Activated CD8-positive, alpha-beta T cell treated with anti-CD3 and anti-CD28 coated beads for 36 hours (primary cell): ENCODE measurements around the gene TRIP13. TPM values are rescaled to one million over a fixed set of nuclear protein-coding genes. Genes with fewer than 3 reads are reported as not detected.
A peak's percentile ranks its signal among the peaks of the same experiment; 100 is the strongest.

Experiments
- ATAC-seq: fragments of 200-7000 bp; cut with Tn5 transposase; one replicate; pipeline ENCODE4 v1.10.0; 2021; ENCODE audit warnings: mild to moderate bottlenecking, moderate library complexity
- CTCF ChIA-PET: fragments of 350-600 bp; sonication (Branson Sonifier 250); formaldehyde crosslinking; loops from one replicate; lab custom pipeline; 2021; ENCODE audit warnings: antibody characterized with exemption; lab: Charles Lee
- POLR2A ChIA-PET: fragments of 350-600 bp; sonication (Branson Sonifier 250); formaldehyde crosslinking; loops from one replicate; lab custom pipeline; 2021; ENCODE audit warnings: antibody characterized with exemption; lab: Charles Lee
- DNase-seq: peaks from one replicate; pipeline ENCODE4 v3.0.0-alpha.2; 2020
- H3K27ac Mint-ChIP-seq: one replicate; pipeline ENCODE4 v1.8.0; 2021; ENCODE audit warnings: mild to moderate bottlenecking, mixed read lengths
- H3K27me3 Mint-ChIP-seq: one replicate; pipeline ENCODE4 v1.8.0; 2021; ENCODE audit warnings: mixed read lengths
- H3K36me3 Mint-ChIP-seq: one replicate; pipeline ENCODE4 v1.8.0; 2021; ENCODE audit warnings: low read depth, mixed read lengths
- H3K4me1 Mint-ChIP-seq: one replicate; pipeline ENCODE4 v1.8.0; 2021; ENCODE audit warnings: low read depth, mixed read lengths
- H3K4me3 Mint-ChIP-seq: one replicate; pipeline ENCODE4 v1.8.0; 2021; ENCODE audit warnings: mild to moderate bottlenecking, moderate library complexity, mixed read lengths
- H3K9me3 Mint-ChIP-seq: one replicate; pipeline ENCODE4 v1.8.0; 2021; ENCODE audit warnings: mixed read lengths
- CTCF ChIP-seq: fragments of 200-600 bp; IDR thresholded peaks from one replicate; pipeline ENCODE4 v1.8.0; 2022; ENCODE audit warnings: antibody characterized with exemption, mild to moderate bottlenecking
- intact Hi-C: fragments of 100-400 bp; cut with micrococcal nuclease; formaldehyde crosslinking; loops from one replicate; pipeline ENCODE4 v1.10.0; 2022
- total RNA-seq, 2 experiments: library from RNA; stranded (reverse); gene quantifications; one replicate each; pipeline ENCODE4 v1.2.3, GENCODE V29; 2021

Gene TRIP13
- total RNA-seq, 2 experiments from 2014 or later: 31.0 to 36.9 TPM

DNA sequence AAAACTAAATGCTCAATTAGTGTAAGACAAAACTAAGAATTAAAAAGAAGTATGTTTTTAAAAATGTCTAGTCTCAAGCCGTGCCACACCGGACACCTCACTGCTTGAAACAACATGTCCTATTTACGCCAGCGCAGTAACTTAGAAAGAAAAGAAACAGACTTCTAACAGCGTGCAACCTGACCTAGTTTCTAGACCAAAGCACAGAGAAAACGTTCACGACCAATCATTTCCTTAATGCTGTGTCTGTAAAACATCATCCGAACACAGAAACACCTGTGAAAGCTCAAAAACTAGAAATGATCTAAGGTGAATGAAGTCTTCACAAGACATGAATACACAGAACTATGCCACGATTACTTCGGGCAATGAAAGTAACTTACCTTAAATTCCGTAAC lies 4.0 kb upstream of the TRIP13 start:
- ChIA-PET POLR2A (no interaction called here), CTCF (interaction anchor here (0.7 to 1.8 kb wide), 2 partner anchors 14 to 16 kb away, joined by 3 read pairs; no protein-coding TSS in a partner anchor)
- intact Hi-C loops: no loop called here
- H3K4me1 Mint-ChIP-seq: peaks cover 25% of the 10 kb centered on the region
- no peak overlapping the region for H3K4me3 Mint-ChIP-seq
- no peak overlapping the region for H3K27ac Mint-ChIP-seq
- ATAC-seq: no peak
- no peaks in the 10 kb centered on the region for H3K9me3 Mint-ChIP-seq
- no peak for TF ChIP-seq CTCF
- H3K36me3 Mint-ChIP-seq: peaks cover 69% of the 10 kb centered on the region
- DNase-seq: no peak
- H3K27me3 Mint-ChIP-seq: no peaks in the 10 kb centered on the region

DNA sequence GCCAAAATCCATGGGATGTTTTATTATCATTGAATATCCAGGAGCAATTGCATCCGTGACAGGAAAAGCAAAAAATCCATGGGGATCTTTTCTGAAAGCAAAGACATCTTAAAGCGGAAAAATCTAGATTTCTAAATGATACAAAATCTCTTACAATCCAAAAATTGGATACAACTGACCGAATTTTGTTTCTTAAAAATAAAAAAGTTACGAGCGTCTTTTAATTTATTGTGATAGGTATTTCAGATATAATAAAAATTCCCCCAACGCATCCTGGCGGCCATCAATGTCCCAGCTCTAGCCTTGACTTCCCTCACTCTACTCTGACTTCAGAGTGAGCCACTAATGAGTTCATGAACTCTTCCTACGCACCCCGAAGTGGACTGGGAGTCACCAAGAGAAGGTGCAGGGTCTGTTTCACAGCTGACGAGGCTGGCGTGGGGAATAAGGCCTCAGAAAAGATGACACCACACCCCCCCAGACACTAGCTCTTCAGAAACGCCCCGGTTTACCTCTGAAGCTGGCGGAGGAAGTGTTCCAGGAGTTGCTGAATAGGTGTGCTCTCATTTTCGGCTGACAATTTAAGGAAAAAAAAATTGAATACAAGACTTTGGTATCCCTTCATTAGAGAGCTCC lies 3.5 kb upstream of the TRIP13 start:
- Mint-ChIP-seq H3K27ac (no peak overlapping the region), H3K4me3 (no peak overlapping the region), H3K27me3 (no peaks in the 10 kb centered on the region), H3K9me3 (no peaks in the 10 kb centered on the region), H3K4me1 (peaks cover 30% of the 10 kb centered on the region), H3K36me3 (peaks cover 69% of the 10 kb centered on the region)
- no peak for TF ChIP-seq CTCF
- DNase-seq: no peak
- intact Hi-C loops: no loop called here
- CTCF ChIA-PET: interaction anchor here (0.7 to 1.8 kb wide), 2 partner anchors 14 to 16 kb away, joined by 3 read pairs; no protein-coding TSS in a partner anchor
- no peak for ATAC-seq
- POLR2A ChIA-PET: no interaction called here

DNA sequence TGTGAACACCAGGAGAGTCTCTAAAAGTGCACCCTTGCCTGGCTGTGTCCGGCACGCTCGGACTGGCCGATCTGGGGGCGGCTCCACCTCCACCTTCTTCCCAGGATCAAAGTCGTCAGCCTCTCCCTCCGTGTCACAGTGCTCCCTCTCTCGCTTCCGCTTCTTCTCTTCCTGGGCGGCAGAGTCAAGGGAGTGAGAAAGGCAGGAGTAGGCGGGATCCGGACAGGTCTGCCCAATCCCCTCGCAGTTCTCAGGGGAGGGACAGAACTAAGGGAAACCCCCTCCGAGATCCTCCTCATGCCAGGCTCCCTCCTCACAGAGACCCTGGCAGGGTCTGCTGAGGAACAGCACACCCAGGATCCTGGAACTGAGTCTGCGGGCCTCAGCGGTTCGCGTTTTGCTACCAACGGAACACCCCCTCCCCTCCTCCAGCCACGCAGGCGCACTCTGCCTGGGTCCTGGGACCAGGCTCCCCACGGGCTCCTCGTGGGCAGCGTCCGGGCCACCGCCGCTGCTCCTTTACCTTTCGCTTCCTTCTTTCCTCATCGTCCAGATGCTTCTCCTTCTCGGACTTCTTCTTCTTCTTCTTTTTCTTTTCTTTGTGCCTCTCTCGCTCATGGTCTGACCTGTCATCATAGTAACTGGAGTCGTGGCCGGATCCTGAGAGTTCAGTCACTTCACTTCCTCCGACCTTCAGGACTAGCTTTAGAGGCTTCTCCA lies 1.4 kb upstream of the TRIP13 start:
- ATAC-seq (no peak), DNase-seq (no peak)
- peak overlapping the region; percentile 88 for H3K27ac Mint-ChIP-seq
- ChIA-PET POLR2A (interaction anchor here (0.8 to 1.2 kb wide), 2 partner anchors 8 to 19 kb away, joined by 3 read pairs; no protein-coding TSS in a partner anchor), CTCF (interaction anchor here (1.3 to 4.3 kb wide), 3 partner anchors 12 to 281 kb away, joined by 3 to 25 read pairs (median 3); no protein-coding TSS in a partner anchor)
- TF ChIP-seq CTCF: no peak
- H3K9me3 Mint-ChIP-seq: no peaks in the 10 kb centered on the region
- peaks cover 32% of the 10 kb centered on the region for H3K4me1 Mint-ChIP-seq
- H3K4me3 Mint-ChIP-seq: peak overlapping the region; percentile 87
- H3K27me3 Mint-ChIP-seq: no peaks in the 10 kb centered on the region
- intact Hi-C loops: no loop called here
- H3K36me3 Mint-ChIP-seq: peaks cover 67% of the 10 kb centered on the region

DNA sequence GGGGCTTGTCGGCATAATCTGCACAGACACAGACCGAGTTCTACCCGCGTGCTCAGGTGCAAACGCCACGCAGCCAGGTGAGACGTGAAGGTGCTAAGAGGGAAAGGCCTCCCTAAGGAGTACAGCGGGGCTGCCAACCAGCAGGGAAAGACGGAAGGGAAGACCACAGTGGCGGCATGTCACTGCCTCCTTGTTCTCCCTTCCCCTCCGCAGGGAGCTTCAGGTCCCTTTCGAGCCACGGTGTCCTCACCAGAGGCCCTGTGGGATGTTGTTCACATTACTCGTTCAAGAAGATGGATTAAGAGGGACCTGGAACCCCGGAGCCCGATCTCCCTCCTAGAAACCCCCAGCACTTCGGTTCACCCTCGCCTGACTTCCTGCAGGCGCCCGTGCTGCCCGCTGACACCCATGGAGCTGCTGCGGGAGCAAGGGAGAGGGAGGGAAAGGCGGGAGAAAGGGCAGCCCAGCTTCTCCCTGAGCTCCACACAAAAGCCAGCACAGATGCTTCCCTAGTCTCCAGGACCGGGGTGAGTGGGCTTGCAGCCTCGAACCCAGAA lies 769 bp upstream of the TRIP13 start:
- CTCF ChIA-PET: interaction anchor here (1.4 to 4.3 kb wide), 2 partner anchors 12 to 281 kb away, joined by 3 to 25 read pairs; no protein-coding TSS in a partner anchor
- DNase-seq (peak; percentile 22), ATAC-seq (peak; percentile 7)
- TF ChIP-seq CTCF: no peak
- POLR2A ChIA-PET: interaction anchor here (1.1 to 1.3 kb wide), 4 partner anchors 8 to 219 kb away, joined by 3 to 4 read pairs (median 4); no protein-coding TSS in a partner anchor
- peak overlapping the region; percentile 88 for H3K27ac Mint-ChIP-seq
- no peaks in the 10 kb centered on the region for H3K9me3 Mint-ChIP-seq
- peaks cover 67% of the 10 kb centered on the region for H3K36me3 Mint-ChIP-seq
- no peaks in the 10 kb centered on the region for H3K27me3 Mint-ChIP-seq
- intact Hi-C loops: no loop called here
- peaks cover 32% of the 10 kb centered on the region for H3K4me1 Mint-ChIP-seq
- H3K4me3 Mint-ChIP-seq: peak overlapping the region; percentile 87
